ENCODE results near the gene ROBO4. TPM values are rescaled to one million over a fixed set of nuclear protein-coding genes. Genes with fewer than 3 reads are reported as not detected.

The ROBO4 gene
- total and polyA plus RNA-seq, 9 of the 15 experiments (the other 6 are each of a cell fraction or from before 2014, with no cell fraction given), result not detected

DNA sequence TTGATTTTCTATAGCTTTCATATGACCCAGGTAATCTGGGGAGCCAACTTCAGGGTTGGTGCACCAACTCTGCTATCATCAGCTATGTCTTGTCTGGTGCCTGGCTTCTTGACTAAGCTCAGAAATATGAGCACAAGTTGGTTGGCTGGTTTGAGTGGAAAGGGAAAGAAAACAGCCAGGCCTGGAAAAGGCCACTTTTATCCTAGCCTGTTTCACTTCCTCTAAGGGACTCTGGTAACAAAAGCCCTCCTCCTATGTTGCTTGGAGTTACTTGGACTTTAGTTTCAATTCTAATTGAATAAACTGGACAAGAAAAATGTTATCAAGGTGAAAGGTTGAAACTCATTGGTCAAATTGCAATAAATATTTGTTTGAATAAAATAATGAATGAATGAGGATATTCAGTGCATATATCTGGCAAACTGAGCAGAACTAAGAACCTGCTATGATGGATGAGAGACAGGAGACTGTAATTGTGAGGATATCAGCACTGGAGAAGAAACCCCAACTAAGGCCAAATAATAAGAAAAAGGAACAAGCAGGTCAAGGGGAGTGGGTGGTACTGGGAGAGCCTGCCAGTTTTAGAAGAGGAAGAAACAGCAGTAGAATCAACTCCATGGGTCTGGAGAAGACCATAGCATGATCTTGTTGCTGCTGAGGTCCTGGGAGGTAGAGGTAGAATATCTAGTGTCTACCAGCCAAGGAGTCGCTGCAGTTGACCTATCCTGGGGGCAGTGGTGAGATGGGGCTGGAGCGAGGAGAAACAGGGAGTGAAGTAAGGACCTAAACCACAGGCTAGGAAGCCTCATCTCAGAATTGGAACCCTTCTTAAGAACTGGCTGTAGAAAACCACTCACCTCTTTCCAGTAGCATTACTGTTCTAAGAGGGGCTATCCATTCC, 8.2 kb downstream of the ROBO4 start:
- Histone ChIP-seq H3K4me2 (ENCODE audit: insufficient read depth, low read length) (no peak overlapping the region), H4K20me1 (replicated peaks; ENCODE audit: control insufficient read depth, insufficient read depth, low read length) (no peaks in the 10 kb centered on the region), H3K36me3 (ENCODE audit: control insufficient read depth, insufficient read depth, low read length) (no peaks in the 10 kb centered on the region), H3K9me1 (ENCODE audit: control insufficient read depth, insufficient read depth, low read length) (peaks cover under 1% of the 10 kb centered on the region), H3K4me1 (replicated peaks in 1 of 2; ENCODE audit: control insufficient read depth in 2 of 2, insufficient read depth in 2 of 2, low read length in 2 of 2) (peaks cover 6% of the 10 kb centered on the region in 2 experiments; a peak in 2 of 5 replicates), H3K79me2 (ENCODE audit: control insufficient read depth, insufficient read depth, low read length) (no peaks in the 10 kb centered on the region), H2AFZ (ENCODE audit: low read depth, low read length) (no peak overlapping the region), H3K9me3 (replicated peaks; ENCODE audit: control insufficient read depth, insufficient read depth, low read depth, low read length) (no peaks in the 10 kb centered on the region), H3K27me3 (ENCODE audit: control insufficient read depth in 2 of 2, insufficient read depth in 2 of 2, low read length in 2 of 2) (peaks cover 14 to 70% of the 10 kb centered on the region in 2 experiments), H3K4me3 (no peak overlapping the region), H3K9ac (ENCODE audit: insufficient read depth in 1 of 2, low read depth in 2 of 2, low read length in 2 of 2) (no peak overlapping the region), H3K27ac (ENCODE audit: extremely low read depth, low read depth, low read length) (no peak overlapping the region)
- POLR2A ChIA-PET, result interaction anchor here (1.1 kb wide), 1 partner anchor 10 kb away, joined by 3 read pairs; no protein-coding TSS in a partner anchor
- no TSS peak for BruUV-seq (replicated peaks)
- 0% methylated on average over 2 of the region's 2 CpGs for WGBS (ENCODE audit: insufficient coverage, low coverage, missing lambda C conversion rate)
- ATAC-seq, result no peak
- no peak for DNase-seq (ENCODE audit: extremely low read depth in 1 of 4, low spot score in 3 of 4)
- in situ Hi-C loops (cut with MboI) (no loop called here), intact Hi-C loops (cut with micrococcal nuclease) (no loop called here)
- CTCF ChIA-PET (ENCODE audit: low intra/inter-chr PET ratio), result no interaction called here
- FAIRE-seq, result no peak
- TF ChIP-seq XRCC3 (IDR thresholded peaks at IDR 0.05), result no peak
- no peak for TF ChIP-seq MYBL2 (IDR thresholded peaks at IDR 0.05; ENCODE audit: low read depth)
- no peak for TF ChIP-seq MYBL2 (CRISPR knock-in tag; IDR thresholded peaks at IDR 0.05; ENCODE audit: borderline replicate concordance)
- no peak for TF ChIP-seq CBX5 (IDR thresholded peaks at IDR 0.05; ENCODE audit: borderline replicate concordance, low read depth)
- no peak for TF ChIP-seq TCFL5 (CRISPR knock-in tag; conservative IDR thresholded peaks at IDR 0.05)
- TF ChIP-seq ZNF124 (CRISPR knock-in tag; IDR thresholded peaks at IDR 0.05), result no peak
- TF ChIP-seq, protein P1, sequence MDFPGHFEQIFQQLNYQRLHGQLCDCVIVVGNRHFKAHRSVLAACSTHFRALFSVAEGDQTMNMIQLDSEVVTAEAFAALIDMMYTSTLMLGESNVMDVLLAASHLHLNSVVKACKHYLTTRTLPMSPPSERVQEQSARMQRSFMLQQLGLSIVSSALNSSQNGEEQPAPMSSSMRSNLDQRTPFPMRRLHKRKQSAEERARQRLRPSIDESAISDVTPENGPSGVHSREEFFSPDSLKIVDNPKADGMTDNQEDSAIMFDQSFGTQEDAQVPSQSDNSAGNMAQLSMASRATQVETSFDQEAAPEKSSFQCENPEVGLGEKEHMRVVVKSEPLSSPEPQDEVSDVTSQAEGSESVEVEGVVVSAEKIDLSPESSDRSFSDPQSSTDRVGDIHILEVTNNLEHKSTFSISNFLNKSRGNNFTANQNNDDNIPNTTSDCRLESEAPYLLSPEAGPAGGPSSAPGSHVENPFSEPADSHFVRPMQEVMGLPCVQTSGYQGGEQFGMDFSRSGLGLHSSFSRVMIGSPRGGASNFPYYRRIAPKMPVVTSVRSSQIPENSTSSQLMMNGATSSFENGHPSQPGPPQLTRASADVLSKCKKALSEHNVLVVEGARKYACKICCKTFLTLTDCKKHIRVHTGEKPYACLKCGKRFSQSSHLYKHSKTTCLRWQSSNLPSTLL (IDR thresholded peaks at IDR 0.05), result no peak
- no peak for TF ChIP-seq BRCA1 (IDR thresholded peaks at IDR 0.05)
- no peak for TF ChIP-seq BRCA1 (CRISPR knock-in tag; IDR thresholded peaks at IDR 0.05)
- TF ChIP-seq, protein P2, sequence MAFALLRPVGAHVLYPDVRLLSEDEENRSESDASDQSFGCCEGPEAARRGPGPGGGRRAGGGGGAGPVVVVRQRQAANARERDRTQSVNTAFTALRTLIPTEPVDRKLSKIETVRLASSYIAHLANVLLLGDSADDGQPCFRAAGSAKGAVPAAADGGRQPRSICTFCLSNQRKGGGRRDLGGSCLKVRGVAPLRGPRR (CRISPR knock-in tag; IDR thresholded peaks at IDR 0.05), result no peak
- no peak for TF ChIP-seq STAT5B (CRISPR knock-in tag; IDR thresholded peaks at IDR 0.05)
- TF ChIP-seq SRF (CRISPR knock-in tag; IDR thresholded peaks at IDR 0.05), result no peak
- TF ChIP-seq POLR2G (IDR thresholded peaks at IDR 0.05; ENCODE audit: low read depth, low read length), result no peak
- TF ChIP-seq, protein P3, sequence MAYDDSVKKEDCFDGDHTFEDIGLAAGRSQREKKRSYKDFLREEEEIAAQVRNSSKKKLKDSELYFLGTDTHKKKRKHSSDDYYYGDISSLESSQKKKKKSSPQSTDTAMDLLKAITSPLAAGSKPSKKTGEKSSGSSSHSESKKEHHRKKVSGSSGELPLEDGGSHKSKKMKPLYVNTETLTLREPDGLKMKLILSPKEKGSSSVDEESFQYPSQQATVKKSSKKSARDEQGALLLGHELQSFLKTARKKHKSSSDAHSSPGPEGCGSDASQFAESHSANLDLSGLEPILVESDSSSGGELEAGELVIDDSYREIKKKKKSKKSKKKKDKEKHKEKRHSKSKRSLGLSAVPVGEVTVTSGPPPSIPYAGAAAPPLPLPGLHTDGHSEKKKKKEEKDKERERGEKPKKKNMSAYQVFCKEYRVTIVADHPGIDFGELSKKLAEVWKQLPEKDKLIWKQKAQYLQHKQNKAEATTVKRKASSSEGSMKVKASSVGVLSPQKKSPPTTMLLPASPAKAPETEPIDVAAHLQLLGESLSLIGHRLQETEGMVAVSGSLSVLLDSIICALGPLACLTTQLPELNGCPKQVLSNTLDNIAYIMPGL (CRISPR knock-in tag; IDR thresholded peaks at IDR 0.05), result no peak
- no peak for TF ChIP-seq GABPB1 (CRISPR knock-in tag; IDR thresholded peaks at IDR 0.05)
- no peak for TF ChIP-seq FUS (optimal IDR thresholded peaks at IDR 0.05; ENCODE audit: low read depth, low read length)
- TF ChIP-seq NCOA2 (IDR thresholded peaks at IDR 0.05; ENCODE audit: partially characterized antibody in 2 of 2), result no peak
- no peak for TF ChIP-seq TSC22D4 (tag; IDR thresholded peaks at IDR 0.05)
- TF ChIP-seq, protein P4, sequence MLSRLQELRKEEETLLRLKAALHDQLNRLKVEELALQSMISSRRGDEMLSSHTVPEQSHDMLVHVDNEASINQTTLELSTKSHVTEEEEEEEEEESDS (CRISPR knock-in tag; IDR thresholded peaks at IDR 0.05), result no peak

Data from K562 (cell line).